GM21447 (cell line): ENCODE data around the gene TSFM.

ENCODE experiments used
- ATAC-seq: cut with Tn5 transposase; IDR thresholded peaks from one replicate; pipeline ENCODE4 v1.9.1; 2021; ENCODE audit not compliant: unreplicated experiment

TSFM gene

DNA sequence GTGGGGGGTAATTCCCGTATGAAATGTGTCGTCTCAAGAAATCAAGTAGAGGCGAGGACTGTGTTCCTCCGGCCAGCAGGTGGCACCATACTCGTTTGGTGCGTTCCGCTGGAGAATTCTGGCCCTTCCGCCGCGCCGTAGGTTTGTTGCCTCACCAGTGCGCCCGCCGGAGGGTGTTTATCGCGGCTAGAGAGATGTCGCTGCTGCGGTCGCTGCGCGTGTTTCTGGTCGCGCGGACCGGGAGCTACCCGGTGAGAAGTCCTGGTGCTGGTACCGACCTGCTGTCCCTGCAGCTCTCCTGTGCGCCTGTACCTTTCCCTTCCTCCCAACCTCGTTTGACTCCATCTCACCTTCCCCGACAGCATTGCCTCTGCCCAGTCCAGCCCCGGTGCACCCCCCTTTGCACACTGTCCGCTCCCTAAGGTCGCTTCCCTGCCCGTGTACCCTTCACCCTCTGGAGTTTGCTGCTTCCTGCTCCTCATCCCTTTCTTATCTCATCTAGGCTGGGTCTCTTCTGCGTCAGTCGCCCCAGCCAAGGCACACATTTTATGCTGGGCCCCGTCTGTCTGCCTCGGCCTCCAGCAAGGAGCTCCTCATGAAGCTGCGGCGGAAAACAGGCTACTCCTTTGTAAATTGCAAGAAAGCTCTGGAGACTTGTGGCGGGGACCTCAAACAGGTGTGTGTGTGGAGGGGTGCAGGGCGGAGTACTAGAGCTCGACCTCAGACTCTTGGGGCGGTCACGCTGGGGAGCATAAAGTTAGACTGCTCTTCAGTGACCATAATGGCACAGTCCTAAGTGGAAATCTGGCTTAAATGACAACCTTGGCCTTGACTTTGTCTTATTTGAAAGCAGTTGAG lies at the start of gene TSFM:
TSS of gene TSFM (plus strand) at position 180 of the 858 bp plus-strand sequence. CDS start at position 195, 15 bp downstream.
- ATAC-seq, result peak; percentile 81

GRCh38 chr12:57733928-57734327 lies 48.7 kb upstream of the TSFM start:
- no peak for ATAC-seq

- ATAC-seq, result no peak
Observed at GRCh38 chr12:57734591-57734990, 48.0 kb upstream of the TSFM start.

DNA sequence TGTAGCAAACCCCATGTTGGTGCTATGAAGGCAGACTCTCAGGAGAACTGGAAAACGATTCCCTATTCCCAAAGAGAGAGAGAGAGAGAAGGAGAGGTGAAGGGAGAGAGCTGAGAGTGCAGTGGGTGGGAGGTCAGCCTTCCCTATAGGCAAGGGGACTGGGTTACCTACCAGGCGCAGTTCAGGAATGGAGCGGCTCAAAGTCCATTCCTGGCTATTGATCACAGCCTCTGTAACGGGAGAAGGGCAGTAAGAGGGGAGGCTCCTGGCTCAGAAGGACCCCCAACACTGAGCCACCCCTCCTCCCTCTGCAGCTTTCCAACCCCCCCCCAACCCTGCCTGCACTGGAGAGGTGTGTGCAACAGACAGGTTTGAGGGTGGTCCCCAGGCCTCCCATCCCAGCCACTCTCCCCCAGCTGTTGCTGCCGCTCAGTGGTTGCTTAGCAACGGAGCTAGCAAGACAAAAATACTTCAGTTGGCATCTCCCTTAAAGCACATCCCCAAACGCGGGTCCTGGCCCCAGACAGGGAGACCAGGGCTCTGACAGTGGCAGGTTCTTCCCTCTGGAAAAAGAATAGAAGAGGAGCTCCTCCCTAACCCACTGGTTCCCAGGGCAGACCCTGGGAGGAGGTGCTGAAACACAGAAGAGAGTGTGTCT lies 47.3 kb upstream of the TSFM start:
- no peak for ATAC-seq

DNA sequence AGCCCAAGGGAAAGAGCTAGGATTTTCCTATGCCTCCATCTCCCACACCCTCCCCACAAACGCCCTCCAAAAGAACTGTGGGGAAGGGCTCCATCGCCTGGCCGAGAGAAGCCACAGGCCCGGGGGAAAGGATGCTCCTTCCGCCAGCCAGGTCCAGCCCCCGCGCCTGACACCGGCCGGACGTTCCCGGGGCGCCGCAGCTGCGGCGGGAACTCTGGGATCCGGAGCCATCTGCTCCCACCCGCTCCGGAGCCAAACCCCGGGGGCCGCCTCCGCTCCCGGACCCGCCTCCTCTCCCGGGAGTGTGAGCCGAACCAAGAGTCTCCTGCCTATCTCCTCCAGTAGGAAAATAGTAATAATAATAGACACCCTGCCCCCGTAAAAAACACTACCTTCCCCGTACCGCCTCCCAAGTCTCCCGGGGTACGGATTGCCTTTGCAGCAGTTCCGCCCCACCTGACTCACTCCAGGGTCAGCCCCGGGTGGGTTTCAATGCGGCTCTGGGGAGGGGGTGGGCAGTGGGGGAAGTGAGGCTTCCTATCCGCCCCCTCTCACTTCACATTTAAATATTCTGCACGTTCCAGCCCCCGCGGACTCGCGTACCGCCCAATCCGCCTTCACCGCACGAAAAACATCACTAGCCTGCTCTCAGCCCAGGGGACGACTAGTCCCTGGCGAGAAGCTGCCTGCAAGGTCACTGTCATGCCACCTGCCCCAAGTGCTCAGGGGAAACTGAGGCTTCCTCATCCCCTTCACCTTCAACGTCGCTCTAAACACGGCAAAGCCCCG lies 46.4 kb upstream of the TSFM start:
- no peak for ATAC-seq

DNA sequence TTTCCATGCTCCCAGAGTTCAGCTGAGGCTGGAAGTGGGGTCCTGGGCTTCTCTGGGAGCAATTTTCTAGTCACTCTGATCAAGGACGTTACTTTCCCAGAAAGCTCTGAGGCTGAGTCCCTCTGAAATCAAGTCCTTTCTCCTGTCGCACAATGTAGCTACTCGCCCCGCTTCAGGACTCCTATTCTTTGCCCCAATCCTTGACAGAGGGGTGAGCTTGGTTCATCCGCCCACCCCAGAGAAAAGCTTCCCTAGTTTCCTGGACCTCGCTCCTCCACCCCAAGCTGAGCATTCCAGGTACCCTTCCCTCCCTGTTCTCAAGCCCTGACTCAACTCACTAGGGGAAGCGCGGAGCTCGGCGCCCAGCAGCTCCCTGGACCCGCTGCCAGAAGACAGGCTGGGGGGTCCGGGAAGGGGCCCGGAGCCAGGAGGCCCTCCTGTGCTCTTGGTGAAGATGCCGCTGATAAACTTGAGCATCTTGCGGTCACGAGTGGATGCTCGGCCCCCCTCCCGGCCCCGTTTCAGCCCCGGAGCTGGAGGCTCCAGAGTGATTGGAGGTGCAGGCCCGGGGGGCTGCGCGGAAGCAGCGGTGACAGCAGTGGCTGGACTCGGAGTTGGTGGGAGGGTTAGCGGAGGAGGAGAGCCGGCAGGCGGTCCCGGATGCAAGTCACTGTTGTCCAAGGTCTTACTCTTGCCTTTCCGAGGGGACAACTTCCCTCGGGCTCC lies 45.7 kb upstream of the TSFM start:
- no peak for ATAC-seq

- no peak for ATAC-seq
Observed at GRCh38 chr12:57737467-57738460, 44.8 kb upstream of the TSFM start.

- ATAC-seq, result no peak
Observed at GRCh38 chr12:57738661-57739237, 43.8 kb upstream of the TSFM start, which contains the start of gene AGAP2. AGAP2 (minus strand) TSS chr12:57738742; CDS start chr12:57738246, 496 bp downstream.

- ATAC-seq, result no peak
Observed at GRCh38 chr12:57739387-57739786, 43.2 kb upstream of the TSFM start.

DNA sequence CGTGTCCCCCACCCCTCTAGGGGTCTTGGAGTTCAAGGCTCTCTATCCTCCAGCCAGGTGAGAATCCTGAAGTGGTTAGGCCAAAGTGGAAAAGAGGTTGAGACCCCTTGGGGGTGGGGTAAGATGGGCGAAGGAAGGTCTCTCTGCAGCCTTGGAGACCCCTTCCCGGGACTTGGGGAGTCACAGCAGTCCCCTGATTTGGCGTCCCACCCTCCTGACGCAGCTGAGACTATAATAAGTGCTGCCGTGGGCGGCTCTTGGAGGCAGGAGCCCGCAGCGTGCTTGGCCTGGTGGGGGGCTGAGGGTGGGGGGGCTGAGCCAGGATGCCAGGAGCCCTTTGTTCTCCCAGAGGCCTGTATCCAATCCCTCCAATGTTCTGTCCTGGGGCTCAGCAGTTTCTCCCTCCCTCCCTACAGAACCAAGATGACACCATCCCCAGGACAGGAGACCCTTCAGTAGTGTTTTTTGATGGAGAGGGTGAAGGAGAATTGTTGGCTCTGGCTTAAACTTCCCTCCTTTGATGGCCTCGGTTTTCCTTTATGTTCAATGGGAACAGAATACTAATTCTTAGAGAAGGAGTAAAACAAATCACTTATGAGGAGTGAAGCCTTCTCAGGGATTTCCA lies 42.6 kb upstream of the TSFM start:
- no peak for ATAC-seq

DNA sequence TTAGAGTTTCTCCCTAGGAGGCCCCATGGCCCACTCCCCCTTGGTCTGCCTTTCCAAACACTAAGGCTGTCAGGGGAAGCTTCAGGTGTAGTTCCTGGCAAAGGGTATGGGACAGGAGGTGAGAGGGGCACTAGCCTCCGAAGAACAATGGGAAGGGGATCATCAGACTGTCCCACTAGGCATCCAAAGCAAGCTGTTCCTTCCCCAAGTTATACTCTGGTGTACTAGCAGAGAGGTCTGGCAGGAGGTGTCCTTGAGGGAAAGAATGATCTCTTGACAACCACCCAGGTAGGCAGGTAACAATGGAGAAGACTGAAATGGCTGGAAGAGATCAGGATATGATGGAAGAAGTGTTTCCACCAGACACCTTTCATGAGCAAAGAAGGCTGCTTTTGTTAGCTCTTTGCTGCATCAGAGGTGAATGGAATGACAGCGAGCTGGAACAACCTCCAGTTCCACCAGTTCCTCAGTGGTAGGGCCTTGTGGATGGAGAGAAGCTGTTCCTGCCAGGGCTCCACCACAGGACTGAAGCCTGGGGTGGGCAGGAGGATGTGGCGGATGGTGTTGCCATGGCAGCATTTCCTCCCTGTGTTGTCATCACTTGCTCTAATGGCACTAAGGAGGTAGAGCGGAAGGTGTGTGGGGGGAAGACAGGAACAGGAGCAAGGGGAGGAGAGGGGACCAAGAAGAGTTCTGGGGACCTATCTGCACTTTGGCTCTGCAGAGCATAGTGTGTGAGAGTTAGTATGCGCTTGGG lies 41.8 kb upstream of the TSFM start:
- ATAC-seq, result peak; percentile 48

DNA sequence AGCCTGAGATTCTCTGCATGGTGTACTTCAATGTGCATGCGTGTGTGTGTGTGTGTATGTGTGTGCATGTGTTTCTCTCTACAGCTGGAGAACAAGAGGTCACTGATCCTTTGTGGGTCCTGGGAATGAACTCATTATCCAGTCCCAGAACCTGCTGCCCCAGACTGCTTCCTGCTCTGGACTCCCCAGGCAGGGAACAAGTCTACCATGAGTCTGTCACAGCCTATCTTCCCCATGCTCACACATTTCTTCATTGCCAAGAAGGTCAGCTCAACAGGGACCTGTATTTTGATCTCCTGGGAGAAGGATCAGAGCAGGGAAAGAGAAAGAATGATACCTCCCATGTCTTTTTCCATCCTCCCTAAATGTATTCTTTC lies 41.2 kb upstream of the TSFM start:
- ATAC-seq, result no peak

DNA sequence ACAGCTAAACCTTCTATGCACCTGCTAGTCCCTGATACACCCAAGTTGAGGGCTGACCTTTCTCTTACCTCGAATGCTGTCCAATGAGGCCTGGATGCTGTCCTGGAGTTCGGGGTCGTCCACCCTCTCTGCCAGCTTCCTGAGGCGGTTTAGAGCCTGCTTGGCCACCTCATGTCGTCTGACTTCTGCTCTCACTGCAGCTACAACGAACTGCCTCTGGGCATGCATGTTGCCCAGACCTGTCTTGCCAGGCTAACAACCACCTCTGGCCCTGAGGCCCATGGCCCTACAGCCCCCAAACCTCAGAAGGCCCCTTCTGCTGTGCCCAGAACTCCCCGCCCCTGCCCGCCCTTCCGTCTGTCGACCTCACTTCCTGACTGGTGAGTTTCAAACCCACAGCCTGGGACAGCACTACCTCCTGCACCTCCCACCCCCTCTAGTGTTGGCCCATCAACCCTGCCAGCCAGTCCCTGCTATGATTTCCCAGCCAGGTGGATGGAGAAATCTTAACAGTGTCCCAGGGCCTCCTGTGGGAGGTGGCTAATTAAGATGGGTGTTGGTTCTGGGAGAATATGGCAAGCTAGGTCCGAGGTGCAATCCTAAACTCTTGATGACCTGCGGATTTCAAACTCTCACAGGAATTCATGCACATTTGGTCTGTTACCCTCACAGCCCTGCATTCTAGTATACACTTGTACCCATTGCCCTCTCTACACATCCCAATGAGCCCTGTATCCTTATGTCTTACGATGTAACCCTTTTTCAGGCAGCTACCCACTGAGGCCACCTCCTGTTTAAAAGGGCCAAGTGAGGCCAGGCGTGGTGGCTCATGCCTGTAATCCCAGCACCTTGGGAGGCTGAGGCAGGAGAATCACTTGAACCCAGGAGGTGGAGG lies 40.5 kb upstream of the TSFM start:
- ATAC-seq, result peak; percentile 62

- ATAC-seq, result no peak
Observed at GRCh38 chr12:57743769-57744168, 38.8 kb upstream of the TSFM start.

- peak; percentile 22 for ATAC-seq
Observed at GRCh38 chr12:57744194-57744776, 38.3 kb upstream of the TSFM start.

DNA sequence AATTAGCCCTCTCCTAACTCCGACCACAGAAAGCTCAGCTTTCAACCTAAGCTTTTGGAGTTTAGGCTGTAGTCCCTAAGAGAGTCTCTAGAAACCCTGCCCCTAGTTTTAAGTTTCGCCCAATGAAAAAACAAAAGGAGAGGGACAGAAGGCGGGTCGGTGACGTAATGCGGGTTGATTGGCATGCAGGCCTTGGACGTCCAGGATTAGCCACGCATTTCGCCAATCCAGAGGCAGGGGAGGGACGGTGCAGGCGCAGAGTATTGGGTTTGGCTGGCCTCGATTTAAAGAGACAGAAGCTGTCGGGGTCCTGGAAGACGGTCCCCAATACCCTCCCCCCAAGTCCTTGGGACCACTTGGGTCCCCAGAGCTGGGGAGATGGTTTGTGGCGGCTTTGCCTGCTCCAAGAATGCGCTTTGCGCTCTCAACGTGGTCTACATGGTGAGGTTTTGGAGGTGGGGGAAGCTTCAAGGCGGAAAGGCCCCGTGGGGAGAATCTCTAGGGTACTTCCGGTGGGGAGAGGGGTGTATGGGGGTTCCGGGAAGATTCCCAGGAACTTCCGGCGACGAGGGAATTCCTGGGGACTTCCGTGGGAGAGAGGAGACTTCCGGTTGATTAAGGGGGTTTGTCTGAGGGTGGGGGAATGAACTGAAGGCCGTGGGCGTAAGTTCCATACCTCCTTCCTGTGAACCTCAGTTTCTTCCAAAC lies 37.7 kb upstream of the TSFM start, which contains the start of gene TSPAN31:
TSS of gene TSPAN31 (plus strand) at position 263 of the 708 bp plus-strand sequence. CDS start at position 379, 116 bp downstream.
- peak; percentile 83 for ATAC-seq
